Endothelial cell of umbilical vein (primary cell): Measurements from ENCODE around the gene IFT27. TPM values are rescaled to one million over a fixed set of nuclear protein-coding genes. Genes with fewer than 3 reads are reported as not detected.

Experiments
- BruUV-seq: library from RNA; stranded (reverse); fragments of 400-500 nt; replicated peaks from 2 replicates; lab custom pipeline; 2021; lab: Mats Ljungman, UMichigan
- CTCF ChIA-PET: fragments of 300-600, 350-600 bp; sonication (Branson Sonifier 250); formaldehyde crosslinking; loops from one replicate; lab custom pipeline; 2021; ENCODE audit warnings: antibody characterized with exemption, inconsistent platforms; lab: Charles Lee
- POLR2A ChIA-PET: fragments of 300-600, 350-600 bp; sonication (Branson Sonifier 250); formaldehyde crosslinking; loops from one replicate; lab custom pipeline; 2021; ENCODE audit warnings: antibody characterized with exemption, inconsistent platforms; lab: Charles Lee
- DNase-seq: peaks from one replicate; pipeline ENCODE4 v3.0.0-alpha.2; 2011; ENCODE audit warnings: low read depth, low spot score
- FAIRE-seq: peaks from 2 replicates; lab custom pipeline; 2011; peaks lifted over from hg19 to GRCh38; lab: Jason Lieb, UNC
- H2AFZ ChIP-seq: 2 replicates; pipeline ENCODE4 v1.6.0; 2012; ENCODE audit warnings: low read depth, low read length, control low read depth, inconsistent platforms
- H3K27ac ChIP-seq: 2 replicates; pipeline ENCODE4 v1.5.1; 2011; ENCODE audit warnings: low read depth, mild to moderate bottlenecking, control low read depth, low read length, moderate library complexity; ENCODE audit not compliant: insufficient read depth
- H3K27me3 ChIP-seq, 2 experiments: 2 replicates each; pipeline versions ENCODE4 v1.6.0 to v1.6.1; 2011; ENCODE audit warnings: low read length in 2 of 2, mixed read lengths in 1 of 2; ENCODE audit not compliant: control insufficient read depth in 2 of 2, insufficient read depth in 2 of 2
- H3K36me3 ChIP-seq, 2 experiments: 2 replicates in 1 of 2; 3 replicates in 1 of 2; pipeline ENCODE4 v1.5.1; 2011; ENCODE audit warnings: low read length in 2 of 2, mild to moderate bottlenecking in 1 of 2, moderate library complexity in 1 of 2; ENCODE audit not compliant: control insufficient read depth in 2 of 2, insufficient read depth in 2 of 2; ENCODE audit errors: extremely low read depth in 1 of 2
- H3K4me1 ChIP-seq: 3 replicates; pipeline ENCODE4 v1.5.1; 2011; ENCODE audit warnings: mild to moderate bottlenecking, low read length; ENCODE audit not compliant: control insufficient read depth, insufficient read depth; ENCODE audit errors: extremely low read depth
- H3K4me2 ChIP-seq: 2 replicates; pipeline ENCODE4 v1.6.1; 2011; ENCODE audit warnings: low read length, control low read depth, mixed read lengths; ENCODE audit not compliant: insufficient read depth
- H3K4me3 ChIP-seq, 3 experiments: fragments of 200-600 bp in 1 of 3; sonication (generic), shearing (Covaris generic) in 1 of 3; replicated peaks in 1 of 3; 2 replicates each; pipeline ENCODE4 v1.5.1; 2011 to 2016; ENCODE audit warnings: control low read depth in 3 of 3, low read length in 3 of 3, mild to moderate bottlenecking in 2 of 3, inconsistent platforms in 1 of 3, low read depth in 1 of 3, moderate library complexity in 1 of 3; ENCODE audit not compliant: insufficient read depth in 1 of 3
- H3K79me2 ChIP-seq: 2 replicates; pipeline ENCODE4 v1.6.0; 2012; ENCODE audit warnings: low read length, inconsistent platforms; ENCODE audit not compliant: control insufficient read depth, insufficient read depth
- H3K9ac ChIP-seq: replicated peaks from 2 replicates; pipeline ENCODE3; 2011; ENCODE audit warnings: low read length, control low read depth; ENCODE audit not compliant: insufficient read depth; ENCODE audit errors: extremely low read depth
- H3K9me1 ChIP-seq: replicated peaks from 3 replicates; pipeline ENCODE4 v1.6.0; 2011; ENCODE audit warnings: mild to moderate bottlenecking, low read length; ENCODE audit not compliant: control insufficient read depth, insufficient read depth; ENCODE audit errors: extremely low read depth
- H3K9me3 ChIP-seq: replicated peaks from 2 replicates; pipeline ENCODE4 v1.5.1; 2012; ENCODE audit warnings: low read length, inconsistent platforms; ENCODE audit not compliant: control insufficient read depth, insufficient read depth
- H4K20me1 ChIP-seq: replicated peaks from 2 replicates; pipeline ENCODE3; 2011; ENCODE audit warnings: mild to moderate bottlenecking, low read length; ENCODE audit not compliant: control insufficient read depth, insufficient read depth; ENCODE audit errors: extremely low read depth
- CTCF ChIP-seq, 2 donors: IDR thresholded peaks; 1 replicate in 1 of 2; 2 replicates in 1 of 2; pipeline ENCODE4 v1.5.1; 2011; ENCODE audit warnings: low read length in 2 of 2, mild to moderate bottlenecking in 2 of 2, moderate library complexity in 2 of 2, control low read depth in 1 of 2, inconsistent platforms in 1 of 2, low read depth in 1 of 2; ENCODE audit not compliant: insufficient read depth in 1 of 2; ENCODE audit errors: extremely low read depth in 1 of 2
- EZH2 ChIP-seq: IDR thresholded peaks from 2 replicates; pipeline ENCODE4 v1.6.1; 2012; ENCODE audit warnings: borderline replicate concordance, low read depth, mild to moderate bottlenecking, moderate library complexity, low read length, inconsistent platforms; ENCODE audit not compliant: severe bottlenecking
- FOS ChIP-seq: IDR thresholded peaks from 2 replicates; pipeline ENCODE4 v1.6.1; 2011; ENCODE audit warnings: mild to moderate bottlenecking, low read length, moderate library complexity, borderline replicate concordance; ENCODE audit not compliant: insufficient read depth
- GATA2 ChIP-seq: IDR thresholded peaks from 2 replicates; pipeline ENCODE4 v1.7.0; 2011; ENCODE audit warnings: low read depth, mild to moderate bottlenecking, moderate library complexity, mixed read lengths, low read length; ENCODE audit not compliant: insufficient read length, insufficient read depth
- JUN ChIP-seq: IDR thresholded peaks from 2 replicates; pipeline ENCODE4 v1.6.1; 2011; ENCODE audit warnings: borderline replicate concordance, low read depth; ENCODE audit not compliant: insufficient read length, insufficient read depth
- MAX ChIP-seq: IDR thresholded peaks from 2 replicates; pipeline ENCODE4 v1.6.1; 2011; ENCODE audit not compliant: insufficient read depth, insufficient read length
- MYC ChIP-seq: IDR thresholded peaks from one replicate; pipeline ENCODE4 v1.6.1; 2011; ENCODE audit warnings: mild to moderate bottlenecking, low read depth, low read length
- POLR2A ChIP-seq: IDR thresholded peaks from 2 replicates; pipeline ENCODE4 v1.6.1; 2012; ENCODE audit warnings: low read depth, mild to moderate bottlenecking, control low read depth, low read length
- POLR2AphosphoS5 ChIP-seq: IDR thresholded peaks from 2 replicates; pipeline ENCODE4 v1.6.1; 2012; ENCODE audit warnings: low read depth, mild to moderate bottlenecking, control low read depth, low read length, moderate library complexity; ENCODE audit not compliant: insufficient read depth
- dilution Hi-C: fragments of 300-500 bp; cut with MboI; formaldehyde crosslinking; loops from one replicate; pipeline ENCODE4 v1.15.0; 2019; ENCODE audit warnings: low sequenced_read_pairs; ENCODE audit not compliant: extremely low pct_ligation_motif_present
- intact Hi-C: fragments of 100-400 bp; cut with micrococcal nuclease; formaldehyde crosslinking; loops from one replicate; pipeline ENCODE4 v1.10.0; 2022
- polyA plus RNA-seq, 4 experiments: library from polyadenylated mRNA; depleted of rRNA in 3 of 4; stranded (reverse) in 3 of 4; unstranded in 1 of 4; fragments of >200 nt; gene quantifications; 2 replicates each; pipeline versions ENCODE4 v1.2.1 to v1.2.3, GENCODE V29; 2011 to 2012; ENCODE audit warnings: missing spikeins in 1 of 4
- total RNA-seq: library from RNA; stranded (reverse); gene quantifications from 2 replicates; pipeline ENCODE4 v1.2.3, GENCODE V29; 2021

IFT27 gene
- total and polyA plus RNA-seq, 2 donors (not counting 3 experiments of a cell fraction or from before 2014, with no cell fraction given): 29.9 to 33.7 TPM

DNA sequence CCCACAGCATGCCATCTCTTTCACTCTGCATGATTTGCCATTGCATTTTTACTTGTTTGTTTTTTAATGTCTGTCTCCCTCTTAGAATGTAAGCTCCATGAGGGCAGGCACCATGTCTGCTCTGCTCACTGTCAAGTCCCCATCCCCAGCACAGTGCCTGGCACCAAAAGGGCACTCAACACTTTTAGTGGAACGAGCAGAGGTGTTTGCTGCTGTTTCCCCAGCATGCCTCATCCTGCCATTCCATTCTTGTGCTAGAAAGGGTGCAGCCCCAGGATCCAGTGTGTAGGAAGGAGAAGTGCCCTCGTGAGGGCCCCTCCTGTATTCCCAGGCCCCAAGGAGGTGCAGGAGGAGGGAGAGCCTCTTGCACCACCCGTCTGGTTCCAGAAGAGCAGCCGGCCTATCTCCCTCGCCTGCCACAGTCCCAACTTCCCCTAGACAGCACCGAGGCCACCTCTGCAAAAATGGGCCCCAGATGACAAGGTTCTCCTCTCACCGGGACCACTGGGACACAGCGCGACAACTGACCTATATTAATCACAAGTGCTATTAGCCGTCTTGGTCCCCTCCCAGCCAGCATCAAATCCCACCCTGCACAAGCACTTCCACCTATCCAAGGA lies 39.1 kb downstream of the IFT27 start:
- intact Hi-C loops (no loop called here), dilution Hi-C loops (no loop called here)
- TF ChIP-seq MYC (no peak), CTCF (IDR thresholded peaks at IDR 0.05; ENCODE audit: extremely low read depth in 1 of 2, insufficient read depth in 1 of 2, low read depth in 1 of 2, low read length in 2 of 2) (no peak), FOS (no peak), EZH2 (no peak), GATA2 (no peak), POLR2AphosphoS5 (no peak), JUN (no peak), MAX (no peak), POLR2A (no peak)
- Histone ChIP-seq H3K36me3 (no peaks in the 10 kb centered on the region), H3K9me3 (no peaks in the 10 kb centered on the region), H3K9ac (no peak overlapping the region), H3K4me2 (no peak overlapping the region), H3K4me3 (no peak overlapping the region), H2AFZ (no peak overlapping the region), H3K79me2 (no peaks in the 10 kb centered on the region), H3K4me1 (no peaks in the 10 kb centered on the region), H4K20me1 (no peaks in the 10 kb centered on the region), H3K9me1 (no peaks in the 10 kb centered on the region), H3K27me3 (peaks cover 0 to 7% of the 10 kb centered on the region in 2 experiments), H3K27ac (no peak overlapping the region)
- FAIRE-seq (no peak), DNase-seq (no peak)
- ChIA-PET POLR2A (no interaction called here), CTCF (no interaction called here)
- BruUV-seq: no TSS peak
